ENCODE data around the gene KDM4C. TPM values are rescaled to one million over a fixed set of nuclear protein-coding genes. Genes with fewer than 3 reads are reported as not detected.

Gene KDM4C
- total RNA-seq, 1 experiment from 2014 or later: 7.1 TPM

GRCh38 chr9:6880626-6881025 is 122.9 kb downstream of the KDM4C start:
- no peak for DNase-seq (ENCODE audit: low read depth, low spot score)
- intact Hi-C loops (cut with micrococcal nuclease; ENCODE audit: unreplicated experiment): no loop called here
- Histone ChIP-seq H3K36me3 (ENCODE audit: control insufficient read depth, insufficient read depth, low read length) (no peaks in the 10 kb centered on the region), H3K27me3 (ENCODE audit: control insufficient read depth, insufficient read depth, low read length) (no peaks in the 10 kb centered on the region), H3K9me3 (ENCODE audit: control insufficient read depth, insufficient read depth, low read depth, low read length) (no peaks in the 10 kb centered on the region), H3K27ac (ENCODE audit: low read length) (no peak overlapping the region), H3K4me3 (ENCODE audit: low read depth in 2 of 2, low read length in 2 of 2) (no peak overlapping the region), H3K4me1 (ENCODE audit: control insufficient read depth, insufficient read depth, low read length) (no peaks in the 10 kb centered on the region)
- in situ Hi-C loops (cut with HindIII; ENCODE audit: low pct_unique_long_range_greater_than_20kb, low sequenced_read_pairs): no loop called here
- ChIA-PET POLR2A (no interaction called here), CTCF (no interaction called here)
- no peak for ATAC-seq
- BruUV-seq (replicated peaks): no TSS peak
- TF ChIP-seq TCF7L2 (IDR thresholded peaks at IDR 0.05; ENCODE audit: low read depth, low read length): no peak
- TF ChIP-seq REST (IDR thresholded peaks at IDR 0.05; ENCODE audit: insufficient read depth in 1 of 2, low read depth in 2 of 2, low read length in 1 of 2): no peak
- TF ChIP-seq CTCF (IDR thresholded peaks at IDR 0.05): no peak
- no peak for TF ChIP-seq POLR2AphosphoS5 (IDR thresholded peaks at IDR 0.05; ENCODE audit: low read depth, low read length)
- no peak for TF ChIP-seq SIN3A (IDR thresholded peaks at IDR 0.05; ENCODE audit: borderline replicate concordance, insufficient read depth, low read depth, low read length)

DNA sequence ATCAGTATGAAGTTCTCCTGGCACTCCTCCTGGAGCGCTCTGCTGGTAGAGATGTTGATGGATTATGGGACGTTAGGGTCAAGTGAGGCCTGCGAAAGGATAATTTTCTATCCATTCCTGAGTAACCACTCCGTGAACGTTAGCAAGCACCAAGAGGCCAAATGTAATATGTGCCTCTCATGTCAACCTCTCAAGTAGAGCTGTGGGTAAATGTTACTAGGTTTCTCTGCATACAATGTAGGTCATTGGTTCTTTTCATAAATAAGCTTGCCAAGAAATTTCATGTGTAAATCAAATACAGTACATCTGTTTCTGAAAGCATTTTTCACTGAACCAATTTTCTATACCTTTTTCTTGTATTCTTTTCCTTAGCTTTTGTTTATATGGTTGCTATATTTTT is 126.3 kb downstream of the KDM4C start:
- TF ChIP-seq POLR2AphosphoS5 (IDR thresholded peaks at IDR 0.05; ENCODE audit: low read depth, low read length) (no peak), CTCF (IDR thresholded peaks at IDR 0.05) (no peak), SIN3A (IDR thresholded peaks at IDR 0.05; ENCODE audit: borderline replicate concordance, insufficient read depth, low read depth, low read length) (no peak), TCF7L2 (IDR thresholded peaks at IDR 0.05; ENCODE audit: low read depth, low read length) (no peak), REST (IDR thresholded peaks at IDR 0.05; ENCODE audit: insufficient read depth in 1 of 2, low read depth in 2 of 2, low read length in 1 of 2) (no peak)
- POLR2A ChIA-PET: no interaction called here
- CTCF ChIA-PET: no interaction called here
- Histone ChIP-seq H3K36me3 (ENCODE audit: control insufficient read depth, insufficient read depth, low read length) (no peaks in the 10 kb centered on the region), H3K27me3 (ENCODE audit: control insufficient read depth, insufficient read depth, low read length) (no peaks in the 10 kb centered on the region), H3K9me3 (ENCODE audit: control insufficient read depth, insufficient read depth, low read depth, low read length) (no peaks in the 10 kb centered on the region), H3K27ac (ENCODE audit: low read length) (no peak overlapping the region), H3K4me1 (ENCODE audit: control insufficient read depth, insufficient read depth, low read length) (no peaks in the 10 kb centered on the region), H3K4me3 (ENCODE audit: low read depth in 2 of 2, low read length in 2 of 2) (no peak overlapping the region)
- ATAC-seq (no peak), DNase-seq (ENCODE audit: low read depth, low spot score) (no peak)
- in situ Hi-C loops (cut with HindIII; ENCODE audit: low pct_unique_long_range_greater_than_20kb, low sequenced_read_pairs) (no loop called here), intact Hi-C loops (cut with micrococcal nuclease; ENCODE audit: unreplicated experiment) (no loop called here)
- BruUV-seq (replicated peaks): no TSS peak
